IPS-NIHi7 (cell line): ENCODE data around the gene PPM1M.

Source experiments
- DNase-seq: peaks from one replicate; pipeline ENCODE4 v3.0.0; 2012; ENCODE audit warnings: mixed read lengths; ENCODE audit errors: extremely low spot score

The PPM1M gene

GRCh38 chr3:52215351-52215750 lies 30.2 kb upstream of the PPM1M start:
- DNase-seq, result no peak

- no peak for DNase-seq
Measured at GRCh38 chr3:52216585-52217408, 28.8 kb upstream of the PPM1M start.

GRCh38 chr3:52217409-52217805 lies 28.2 kb upstream of the PPM1M start:
- no peak for DNase-seq

DNA sequence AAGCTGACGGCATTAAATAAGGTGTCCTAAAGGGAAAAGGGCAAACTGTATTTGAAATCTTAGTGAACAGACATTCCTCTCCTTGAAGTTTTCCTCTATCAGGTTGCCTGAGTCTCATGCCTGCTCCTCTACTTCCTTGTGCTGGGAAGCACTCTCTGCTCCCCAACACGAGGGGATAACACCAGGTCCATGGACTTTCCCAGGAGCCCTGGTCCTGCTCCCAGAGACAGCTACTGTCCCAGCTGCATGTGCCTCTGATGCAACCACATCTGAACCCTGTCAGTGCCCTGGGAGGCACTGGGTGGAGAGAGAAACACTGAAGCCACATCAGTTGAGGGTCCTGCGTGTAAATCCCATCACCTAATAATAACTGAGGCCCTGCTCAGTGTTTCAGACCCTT lies 27.5 kb upstream of the PPM1M start:
- no peak for DNase-seq

GRCh38 chr3:52218454-52218853 lies 27.1 kb upstream of the PPM1M start:
- DNase-seq, result no peak

DNA sequence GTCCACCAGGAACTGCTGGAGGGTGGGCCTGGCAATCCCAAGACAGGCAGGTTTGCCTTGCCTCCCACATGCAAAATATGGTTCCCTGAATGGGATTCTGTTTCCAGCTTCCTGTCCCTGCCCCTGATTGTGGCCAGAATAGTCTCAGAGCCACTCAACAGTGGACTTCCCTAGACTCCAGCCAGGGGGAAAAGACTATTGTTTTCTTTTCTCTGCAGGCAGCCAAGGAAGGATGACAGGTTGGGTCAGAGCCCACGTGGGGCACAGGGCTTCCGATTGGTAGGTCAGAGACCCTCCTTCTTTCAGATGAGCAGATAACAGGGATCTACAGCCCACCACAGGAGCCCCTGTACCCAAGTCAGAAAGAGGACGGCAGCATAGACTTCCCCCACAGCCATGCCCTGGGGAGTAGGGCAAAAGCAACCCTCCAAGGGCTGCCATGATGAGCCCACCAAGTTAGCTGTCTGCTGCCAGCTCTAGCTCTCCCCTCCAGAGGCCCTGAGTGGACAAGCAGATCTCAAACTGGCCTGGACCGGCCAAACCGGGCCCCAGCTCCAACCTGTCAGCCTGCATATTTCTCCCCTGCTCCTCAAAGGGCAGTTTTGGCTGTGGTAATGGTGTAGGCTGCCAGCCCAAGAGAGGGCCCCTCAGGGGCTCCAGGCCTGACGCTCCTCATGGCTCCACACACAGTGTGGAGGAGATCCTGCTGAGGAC lies 26.5 kb upstream of the PPM1M start:
- no peak for DNase-seq

DNA sequence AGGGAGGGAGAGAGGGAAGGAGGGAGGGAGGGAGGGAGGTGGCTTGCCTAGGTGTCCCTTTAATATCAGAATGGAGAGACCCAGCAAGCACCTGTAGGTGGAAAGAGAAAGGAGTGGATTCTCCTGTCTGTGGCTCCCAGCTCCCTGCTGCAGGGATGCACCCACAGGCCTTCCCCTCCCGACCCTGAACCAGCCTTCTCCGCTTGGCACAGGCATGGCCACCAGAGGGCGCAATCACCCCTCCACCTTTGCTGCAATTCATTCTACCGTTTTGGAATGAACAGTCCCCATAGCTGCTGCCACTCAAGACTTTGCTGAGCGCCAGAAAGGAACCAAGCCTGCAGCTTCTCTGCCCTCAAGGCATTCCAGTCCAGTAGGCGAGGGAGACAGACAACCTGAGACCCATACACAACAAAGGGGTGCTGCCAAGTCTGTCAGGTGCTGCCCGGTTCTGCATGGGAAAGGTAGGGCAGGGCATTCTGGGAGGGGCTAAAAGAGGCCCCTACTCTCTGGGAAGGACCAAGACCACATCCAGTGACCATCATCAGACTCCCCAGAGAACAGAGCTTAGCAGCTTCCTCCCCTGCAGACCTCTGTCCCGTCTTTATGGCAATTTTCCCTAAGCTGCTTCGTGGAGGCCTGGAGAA lies 25.1 kb upstream of the PPM1M start:
- peak; percentile 91 for DNase-seq

GRCh38 chr3:52221141-52221562 lies 24.4 kb upstream of the PPM1M start:
- no peak for DNase-seq

DNA sequence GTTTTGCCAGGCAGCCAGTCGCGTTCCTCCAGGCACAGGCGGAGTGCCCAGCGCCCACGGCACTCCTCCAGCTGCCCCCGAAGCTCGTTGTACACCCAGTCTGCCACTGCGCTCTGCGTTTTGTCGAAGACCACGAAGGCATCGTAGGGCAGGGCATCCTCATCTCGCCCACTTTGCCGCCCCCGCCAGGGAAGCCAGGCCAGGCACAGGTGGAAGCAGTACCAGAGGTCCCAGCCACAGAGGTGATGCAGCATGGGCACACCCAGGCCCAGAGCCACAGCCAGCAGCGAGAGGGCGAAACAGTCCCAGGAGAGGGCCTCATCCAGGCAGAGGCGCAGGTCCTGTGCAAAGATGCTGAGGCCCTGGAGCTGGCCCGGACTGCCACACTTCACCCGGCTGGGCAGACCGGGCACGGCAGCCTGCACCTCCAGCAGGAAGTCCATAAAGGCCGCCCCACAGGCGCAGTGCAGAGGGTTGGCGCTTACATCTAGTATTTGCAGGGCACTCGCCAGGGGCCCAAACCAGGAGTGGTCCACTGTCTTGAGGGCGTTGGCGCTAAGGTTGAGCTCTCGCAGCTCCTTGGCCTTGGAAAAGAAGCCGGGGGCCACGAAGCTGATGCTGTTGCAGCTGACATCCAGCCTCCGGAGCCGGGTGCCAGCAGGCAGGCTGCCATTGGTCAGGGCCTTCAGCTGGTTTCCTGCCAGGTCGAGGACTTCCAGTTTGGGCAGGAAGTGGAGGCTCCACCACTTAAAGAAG lies 23.8 kb upstream of the PPM1M start:
- DNase-seq, result no peak

- DNase-seq, result no peak
Measured at GRCh38 chr3:52222319-52223221, 23.0 kb upstream of the PPM1M start.

DNA sequence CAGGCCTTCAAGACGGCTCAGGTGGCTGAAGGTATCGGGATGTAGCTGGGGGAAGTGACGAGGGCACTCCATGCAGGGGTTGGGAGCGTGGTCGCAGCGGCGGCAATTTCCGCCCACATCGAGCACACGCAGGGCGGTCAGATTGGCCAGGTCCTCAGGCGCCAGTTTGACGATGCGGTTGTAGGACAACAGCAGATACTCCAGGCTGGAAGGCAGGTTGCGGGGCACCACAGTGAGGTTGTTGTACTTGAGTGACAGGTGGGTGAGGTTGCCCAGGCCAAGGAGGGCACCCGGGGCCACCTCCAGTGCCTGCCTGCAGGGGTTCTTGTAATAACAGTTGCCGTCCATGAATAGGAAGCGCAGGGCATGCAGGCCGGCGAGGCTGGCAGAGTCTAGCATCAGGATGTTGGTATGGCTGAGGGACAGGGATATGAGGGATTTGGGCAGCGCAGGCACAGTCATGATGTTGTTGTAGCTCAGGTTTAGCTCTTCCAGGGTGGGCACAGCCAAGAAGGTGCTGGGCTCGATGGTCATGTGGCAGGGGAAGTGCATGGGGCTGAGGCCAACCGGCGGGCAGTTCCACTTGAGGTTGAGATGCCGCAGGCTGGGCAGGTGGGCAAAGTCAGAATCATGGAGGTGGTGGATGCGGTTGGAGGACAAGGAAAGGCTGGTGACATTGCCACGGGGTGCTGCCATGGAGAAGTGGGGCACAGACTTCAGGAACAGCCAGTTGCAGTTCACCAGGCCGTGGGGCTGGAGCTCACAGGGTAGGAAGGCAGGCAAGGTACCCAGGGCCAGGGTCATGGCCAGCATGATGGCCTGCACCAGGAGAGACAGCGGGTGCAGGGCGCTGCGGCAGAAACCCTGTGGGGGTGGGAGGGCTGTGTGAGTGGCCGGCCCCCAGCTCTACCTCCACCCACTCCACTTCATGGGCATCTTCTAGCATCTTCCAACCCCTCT lies 21.8 kb upstream of the PPM1M start:
- DNase-seq, result no peak

GRCh38 chr3:52225452-52226228 lies 19.9 kb upstream of the PPM1M start, which contains the start of gene TLR9:
Gene TLR9, minus strand, starts transcription at chr3:52225645. Its CDS starts 116 bp downstream, at chr3:52225529.
- DNase-seq, result no peak

GRCh38 chr3:52226229-52226817 lies 19.2 kb upstream of the PPM1M start:
- DNase-seq, result no peak

DNA sequence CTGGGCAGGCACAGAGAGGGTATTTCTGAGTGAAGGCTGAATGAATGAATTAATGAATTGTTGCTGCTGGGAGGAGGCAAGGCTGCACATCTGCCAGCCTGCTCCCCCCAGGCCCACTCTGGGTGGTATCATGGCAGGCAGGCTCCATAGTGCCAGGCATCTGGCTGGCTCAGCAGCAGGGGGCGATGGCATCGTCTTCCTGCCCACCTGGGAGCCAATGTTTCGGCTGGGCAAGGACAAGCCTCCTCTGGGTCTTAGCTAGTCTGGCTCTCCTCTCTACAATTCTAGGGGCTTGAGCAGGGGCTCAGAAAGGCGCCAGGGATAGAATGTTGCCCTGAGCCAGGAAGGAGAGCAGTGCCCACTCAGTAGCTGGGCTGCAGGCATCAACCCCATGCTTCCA lies 18.4 kb upstream of the PPM1M start:
- DNase-seq, result no peak

DNA sequence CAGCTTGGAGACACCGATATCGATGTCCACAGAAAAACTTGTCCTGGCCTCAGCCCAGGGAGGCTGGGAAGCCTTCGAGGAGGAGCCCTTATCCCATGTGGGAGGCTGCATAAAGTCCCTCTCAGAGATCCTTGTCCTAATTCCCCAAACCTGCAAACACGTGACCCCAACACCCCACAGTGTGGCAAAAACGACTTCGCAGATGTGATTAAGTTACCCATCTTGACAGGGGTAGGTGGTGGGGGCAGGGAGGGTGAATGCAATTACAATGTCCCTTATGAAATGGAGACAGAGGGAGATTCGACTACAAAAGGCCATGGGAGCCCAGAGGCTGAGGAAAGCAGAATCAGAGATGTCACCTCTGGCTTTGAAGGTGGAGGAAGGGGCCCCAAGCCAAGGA lies 17.8 kb upstream of the PPM1M start:
- no peak for DNase-seq

GRCh38 chr3:52228266-52228665 lies 17.3 kb upstream of the PPM1M start:
- no peak for DNase-seq

GRCh38 chr3:52228751-52229291 lies 16.7 kb upstream of the PPM1M start:
- DNase-seq, result no peak

GRCh38 chr3:52229656-52230055 lies 15.9 kb upstream of the PPM1M start:
- no peak for DNase-seq
